ENCODE measurements around the gene CX3CL1. TPM values are rescaled to one million over a fixed set of nuclear protein-coding genes. Genes with fewer than 3 reads are reported as not detected.

The CX3CL1 gene
- total and polyA plus RNA-seq, 9 of the 15 experiments (the other 6 are each of a cell fraction or from before 2014, with no cell fraction given): 0.09 TPM; not detected in 8

GRCh38 chr16:57357330-57358085 is 14.8 kb upstream of the CX3CL1 start:
- H3K4me2 ChIP-seq (ENCODE audit: insufficient read depth, low read length): no peak overlapping the region
- ChIA-PET CTCF (ENCODE audit: low intra/inter-chr PET ratio) (no interaction called here), POLR2A (no interaction called here)
- no peak for FAIRE-seq
- H3K4me3 ChIP-seq: no peak overlapping the region
- no peaks in the 10 kb centered on the region for H3K9me1 ChIP-seq (ENCODE audit: control insufficient read depth, insufficient read depth, low read length)
- no peaks in the 10 kb centered on the region for H3K9me3 ChIP-seq (replicated peaks; ENCODE audit: control insufficient read depth, insufficient read depth, low read depth, low read length)
- no peak overlapping the region for H2AFZ ChIP-seq (ENCODE audit: low read depth, low read length)
- WGBS (ENCODE audit: insufficient coverage, low coverage, missing lambda C conversion rate): 13% methylated on average over 9 of the region's 9 CpGs
- peaks cover 5 to 33% of the 10 kb centered on the region in 2 experiments; a peak in 4 of 5 replicates for H3K27me3 ChIP-seq (ENCODE audit: control insufficient read depth in 2 of 2, insufficient read depth in 2 of 2, low read length in 2 of 2)
- DNase-seq (ENCODE audit: extremely low read depth in 1 of 4, low spot score in 3 of 4): no peak
- 0 out of 2 replicates have a peak, but pooled peaks have one; percentile 13 for TF ChIP-seq ZFX (CRISPR knock-in tag; IDR thresholded peaks at IDR 0.05)
- no peak for TF ChIP-seq CCAR2 (IDR thresholded peaks at IDR 0.05; ENCODE audit: low read depth, low read length)
- peak; percentile 39; the same call in 1 of the 2 replicates for TF ChIP-seq SPI1 (IDR thresholded peaks at IDR 0.05; ENCODE audit: borderline replicate concordance, low read depth, low read length)
- no peak for TF ChIP-seq POU5F1 (IDR thresholded peaks at IDR 0.05; ENCODE audit: borderline replicate concordance, low read depth, low read length, partially characterized antibody)
- no peak for TF ChIP-seq RBM34 (IDR thresholded peaks at IDR 0.05; ENCODE audit: borderline replicate concordance, insufficient read depth, low read length)
- in situ Hi-C loops (cut with MboI): no loop called here
- H3K36me3 ChIP-seq (ENCODE audit: control insufficient read depth, insufficient read depth, low read length): no peaks in the 10 kb centered on the region
- intact Hi-C loops (cut with micrococcal nuclease): no loop called here
- 0 out of 2 replicates have a peak, but pooled peaks cover 2% of the 10 kb centered on the region for H4K20me1 ChIP-seq (replicated peaks; ENCODE audit: control insufficient read depth, insufficient read depth, low read length)
- H3K79me2 ChIP-seq (ENCODE audit: control insufficient read depth, insufficient read depth, low read length): no peaks in the 10 kb centered on the region
- H3K27ac ChIP-seq (ENCODE audit: extremely low read depth, low read depth, low read length): no peak overlapping the region
- no peak overlapping the region for H3K9ac ChIP-seq (ENCODE audit: insufficient read depth in 1 of 2, low read depth in 2 of 2, low read length in 2 of 2)
- no peak for ATAC-seq
- BruUV-seq (replicated peaks): no TSS peak
- peaks cover 0 to 4% of the 10 kb centered on the region in 2 experiments; a peak in 1 of 5 replicates for H3K4me1 ChIP-seq (replicated peaks in 1 of 2; ENCODE audit: control insufficient read depth in 2 of 2, insufficient read depth in 2 of 2, low read length in 2 of 2)

Data from K562 (cell line).